ENCODE results near the gene TFEB. TPM values are rescaled to one million over a fixed set of nuclear protein-coding genes. Genes with fewer than 3 reads are reported as not detected.

The TFEB gene
- total and polyA plus RNA-seq, 7 donors = 16.1 to 65.2 (median 40.9) TPM

DNA sequence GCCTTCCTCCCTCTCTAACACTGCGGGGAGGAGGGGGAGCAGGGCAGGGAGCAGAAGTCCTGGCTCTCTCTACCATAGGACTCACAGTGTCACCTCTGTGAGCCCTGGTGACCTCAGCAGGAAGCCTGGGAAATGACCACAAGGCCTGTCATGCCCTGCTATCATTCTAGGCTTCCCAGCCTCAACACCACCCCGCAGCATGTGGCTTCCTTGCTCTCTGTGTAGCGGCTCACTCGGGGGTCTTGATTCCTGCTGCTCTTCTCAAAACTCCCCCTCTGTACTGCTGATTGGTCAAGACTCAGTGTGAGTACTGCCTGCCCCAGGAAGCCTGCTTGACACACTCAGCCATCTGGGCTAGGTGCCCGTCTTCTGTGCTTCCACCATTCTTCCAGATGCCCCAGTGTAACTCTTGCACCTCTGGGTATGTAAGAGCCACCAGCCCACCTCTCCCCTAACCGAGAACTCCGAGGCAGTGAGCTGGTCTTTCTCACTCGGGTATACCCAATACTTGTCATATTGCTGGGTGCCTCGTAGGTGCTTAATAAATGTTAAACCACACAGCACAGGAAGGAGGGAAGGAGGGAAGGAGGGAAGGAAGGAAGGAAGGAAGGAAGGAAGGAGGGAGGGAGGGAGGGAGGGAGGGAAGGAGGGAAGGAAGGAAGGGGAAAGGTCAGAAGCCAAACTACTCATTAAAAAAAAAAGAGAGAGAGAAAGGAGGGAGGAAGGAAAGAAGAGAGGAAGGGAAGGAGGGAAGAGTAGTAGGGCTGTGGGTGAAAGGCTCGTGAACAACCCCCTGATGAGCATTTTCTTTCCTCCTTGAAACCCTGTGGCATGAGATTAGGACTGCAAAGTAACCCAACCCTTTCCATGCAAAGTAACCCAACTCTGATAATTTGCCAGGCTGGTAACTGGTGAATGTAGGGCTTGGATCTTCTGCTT lies 92.2 kb downstream of the TFEB start:
- Histone ChIP-seq H3K27me3 (ENCODE audit: insufficient read depth in 3 of 3, low read length in 2 of 3) (peaks cover 0 to 51% (median 25%) of the 10 kb centered on the region in 3 donors), H3K36me3 (ENCODE audit: insufficient read depth in 1 of 2, low read depth in 1 of 2) (no peaks in the 10 kb centered on the region), H3K4me3 (no peak overlapping the region), H3K4me1 (peaks cover 4% of the 10 kb centered on the region), H3K9me3 (no peaks in the 10 kb centered on the region), H3K27ac (no peak overlapping the region)
- no peak for DNase-seq
- intact Hi-C loops (cut with DNase I) = no loop called here
- no peak for ATAC-seq
- TF ChIP-seq, protein P1, sequence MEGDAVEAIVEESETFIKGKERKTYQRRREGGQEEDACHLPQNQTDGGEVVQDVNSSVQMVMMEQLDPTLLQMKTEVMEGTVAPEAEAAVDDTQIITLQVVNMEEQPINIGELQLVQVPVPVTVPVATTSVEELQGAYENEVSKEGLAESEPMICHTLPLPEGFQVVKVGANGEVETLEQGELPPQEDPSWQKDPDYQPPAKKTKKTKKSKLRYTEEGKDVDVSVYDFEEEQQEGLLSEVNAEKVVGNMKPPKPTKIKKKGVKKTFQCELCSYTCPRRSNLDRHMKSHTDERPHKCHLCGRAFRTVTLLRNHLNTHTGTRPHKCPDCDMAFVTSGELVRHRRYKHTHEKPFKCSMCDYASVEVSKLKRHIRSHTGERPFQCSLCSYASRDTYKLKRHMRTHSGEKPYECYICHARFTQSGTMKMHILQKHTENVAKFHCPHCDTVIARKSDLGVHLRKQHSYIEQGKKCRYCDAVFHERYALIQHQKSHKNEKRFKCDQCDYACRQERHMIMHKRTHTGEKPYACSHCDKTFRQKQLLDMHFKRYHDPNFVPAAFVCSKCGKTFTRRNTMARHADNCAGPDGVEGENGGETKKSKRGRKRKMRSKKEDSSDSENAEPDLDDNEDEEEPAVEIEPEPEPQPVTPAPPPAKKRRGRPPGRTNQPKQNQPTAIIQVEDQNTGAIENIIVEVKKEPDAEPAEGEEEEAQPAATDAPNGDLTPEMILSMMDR (IDR thresholded peaks at IDR 0.05) = no peak
- WGBS, 3 donors = 67 to 76% (median 72%) methylated on average over 10 of the region's 10 CpGs

- H3K27ac ChIP-seq = no peak overlapping the region
- H3K4me3 ChIP-seq = no peak overlapping the region
- H3K9me3 ChIP-seq = no peaks in the 10 kb centered on the region
- no peaks in the 10 kb centered on the region for H3K36me3 ChIP-seq (ENCODE audit: insufficient read depth in 1 of 2, low read depth in 1 of 2)
- DNase-seq (no peak), ATAC-seq (no peak)
- 72 to 76% (median 76%) methylated on average over 11 of the region's 11 CpGs for WGBS, 3 donors
- TF ChIP-seq, protein P1 (IDR thresholded peaks at IDR 0.05) = no peak
- H3K4me1 ChIP-seq = peaks cover 10% of the 10 kb centered on the region
- intact Hi-C loops (cut with DNase I) = no loop called here
- peaks cover 0 to 53% (median 32%) of the 10 kb centered on the region in 3 donors for H3K27me3 ChIP-seq (ENCODE audit: insufficient read depth in 3 of 3, low read length in 2 of 3)
These were observed 93.1 kb downstream of the TFEB start for GRCh38 chr6:41642090-41642959.

DNA sequence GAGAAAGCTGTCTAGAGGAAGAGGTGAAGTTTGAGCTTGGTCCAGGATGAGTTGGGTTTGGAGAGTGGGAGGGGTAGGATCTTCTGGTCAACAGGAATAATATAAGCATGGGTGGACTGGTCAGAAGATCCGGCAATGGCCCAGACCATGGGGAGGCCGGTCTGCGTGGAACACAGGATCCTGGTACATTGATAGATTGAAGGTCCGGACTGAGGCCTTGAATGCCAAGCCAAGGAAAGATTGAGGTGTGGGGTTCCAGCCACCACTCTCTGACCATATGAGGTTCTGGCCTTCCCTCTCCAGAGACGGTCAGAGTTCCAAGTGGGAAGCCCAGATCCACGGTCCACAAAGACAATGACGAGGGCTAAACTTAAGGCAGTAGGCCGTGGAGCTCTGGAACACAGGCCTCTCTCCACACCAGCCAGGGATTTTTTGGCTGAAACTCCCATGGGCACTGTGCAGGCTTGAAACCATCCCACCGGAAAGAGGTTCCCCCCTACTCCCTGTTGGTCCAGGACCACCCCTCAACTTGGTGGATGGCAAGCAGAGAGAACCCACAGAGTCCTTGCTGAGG lies 94.0 kb downstream of the TFEB start:
- peaks cover 0 to 53% (median 29%) of the 10 kb centered on the region in 3 donors for H3K27me3 ChIP-seq (ENCODE audit: insufficient read depth in 3 of 3, low read length in 2 of 3)
- H3K36me3 ChIP-seq (ENCODE audit: insufficient read depth in 1 of 2, low read depth in 1 of 2) = no peaks in the 10 kb centered on the region
- no peak for ATAC-seq
- no peak overlapping the region for H3K27ac ChIP-seq
- TF ChIP-seq, protein P1 (IDR thresholded peaks at IDR 0.05) = no peak
- WGBS, 3 donors = 76 to 86% (median 79%) methylated on average over 9 of the region's 9 CpGs
- intact Hi-C loops (cut with DNase I) = no loop called here
- DNase-seq = no peak
- H3K9me3 ChIP-seq = no peaks in the 10 kb centered on the region
- H3K4me1 ChIP-seq = peaks cover 10% of the 10 kb centered on the region
- no peak overlapping the region for H3K4me3 ChIP-seq

GRCh38 chr6:41640426-41640825 lies 95.0 kb downstream of the TFEB start:
- WGBS, 3 donors = 46 to 73% (median 55%) methylated on average over 7 of the region's 7 CpGs
- TF ChIP-seq, protein P1 (IDR thresholded peaks at IDR 0.05) = no peak
- Histone ChIP-seq H3K9me3 (no peaks in the 10 kb centered on the region), H3K27me3 (ENCODE audit: insufficient read depth in 3 of 3, low read length in 2 of 3) (peaks cover 0 to 56% (median 32%) of the 10 kb centered on the region in 3 donors), H3K4me3 (no peak overlapping the region), H3K27ac (no peak overlapping the region), H3K4me1 (peaks cover 10% of the 10 kb centered on the region), H3K36me3 (ENCODE audit: insufficient read depth in 1 of 2, low read depth in 1 of 2) (no peaks in the 10 kb centered on the region)
- ATAC-seq (peak in 3 of 4 donors; percentile 7 to 23 (median 8)), DNase-seq (no peak)
- intact Hi-C loops (cut with DNase I) = no loop called here

Measured in psoas muscle (tissue), 8 donors.